ENCODE results near the gene SPAAR. TPM values are rescaled to one million over a fixed set of nuclear protein-coding genes. Genes with fewer than 3 reads are reported as not detected.

SPAAR gene
- total and polyA plus RNA-seq, 9 of the 15 experiments (the other 6 are each of a cell fraction or from before 2014, with no cell fraction given), result not detected

GRCh38 chr9:35923927-35924763 is 14.9 kb downstream of the SPAAR start (continued):
- TF ChIP-seq MLLT1 (IDR thresholded peaks at IDR 0.05) (peak in 1 of 2 experiments; percentile 87; a peak in 1 of 4 replicates), RAD51 (IDR thresholded peaks at IDR 0.05; ENCODE audit: borderline replicate concordance, low read depth) (no peak), ZBTB5 (IDR thresholded peaks at IDR 0.05) (no peak), DPF2 (IDR thresholded peaks at IDR 0.05) (peak; percentile 98), SNIP1 (IDR thresholded peaks at IDR 0.05; ENCODE audit: low read depth) (no peak), SRSF7 (optimal IDR thresholded peaks at IDR 0.05; ENCODE audit: low read depth, low read length) (no peak), NFIC (IDR thresholded peaks at IDR 0.05) (peak; percentile 72), FUS (optimal IDR thresholded peaks at IDR 0.05; ENCODE audit: low read depth, low read length) (no peak), L3MBTL2 (IDR thresholded peaks at IDR 0.05) (no peak)
- TF ChIP-seq, protein P1, sequence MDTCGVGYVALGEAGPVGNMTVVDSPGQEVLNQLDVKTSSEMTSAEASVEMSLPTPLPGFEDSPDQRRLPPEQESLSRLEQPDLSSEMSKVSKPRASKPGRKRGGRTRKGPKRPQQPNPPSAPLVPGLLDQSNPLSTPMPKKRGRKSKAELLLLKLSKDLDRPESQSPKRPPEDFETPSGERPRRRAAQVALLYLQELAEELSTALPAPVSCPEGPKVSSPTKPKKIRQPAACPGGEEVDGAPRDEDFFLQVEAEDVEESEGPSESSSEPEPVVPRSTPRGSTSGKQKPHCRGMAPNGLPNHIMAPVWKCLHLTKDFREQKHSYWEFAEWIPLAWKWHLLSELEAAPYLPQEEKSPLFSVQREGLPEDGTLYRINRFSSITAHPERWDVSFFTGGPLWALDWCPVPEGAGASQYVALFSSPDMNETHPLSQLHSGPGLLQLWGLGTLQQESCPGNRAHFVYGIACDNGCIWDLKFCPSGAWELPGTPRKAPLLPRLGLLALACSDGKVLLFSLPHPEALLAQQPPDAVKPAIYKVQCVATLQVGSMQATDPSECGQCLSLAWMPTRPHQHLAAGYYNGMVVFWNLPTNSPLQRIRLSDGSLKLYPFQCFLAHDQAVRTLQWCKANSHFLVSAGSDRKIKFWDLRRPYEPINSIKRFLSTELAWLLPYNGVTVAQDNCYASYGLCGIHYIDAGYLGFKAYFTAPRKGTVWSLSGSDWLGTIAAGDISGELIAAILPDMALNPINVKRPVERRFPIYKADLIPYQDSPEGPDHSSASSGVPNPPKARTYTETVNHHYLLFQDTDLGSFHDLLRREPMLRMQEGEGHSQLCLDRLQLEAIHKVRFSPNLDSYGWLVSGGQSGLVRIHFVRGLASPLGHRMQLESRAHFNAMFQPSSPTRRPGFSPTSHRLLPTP (IDR thresholded peaks at IDR 0.05; ENCODE audit: borderline replicate concordance, extremely low read depth, insufficient read length), result no peak
- TF ChIP-seq, protein P2, sequence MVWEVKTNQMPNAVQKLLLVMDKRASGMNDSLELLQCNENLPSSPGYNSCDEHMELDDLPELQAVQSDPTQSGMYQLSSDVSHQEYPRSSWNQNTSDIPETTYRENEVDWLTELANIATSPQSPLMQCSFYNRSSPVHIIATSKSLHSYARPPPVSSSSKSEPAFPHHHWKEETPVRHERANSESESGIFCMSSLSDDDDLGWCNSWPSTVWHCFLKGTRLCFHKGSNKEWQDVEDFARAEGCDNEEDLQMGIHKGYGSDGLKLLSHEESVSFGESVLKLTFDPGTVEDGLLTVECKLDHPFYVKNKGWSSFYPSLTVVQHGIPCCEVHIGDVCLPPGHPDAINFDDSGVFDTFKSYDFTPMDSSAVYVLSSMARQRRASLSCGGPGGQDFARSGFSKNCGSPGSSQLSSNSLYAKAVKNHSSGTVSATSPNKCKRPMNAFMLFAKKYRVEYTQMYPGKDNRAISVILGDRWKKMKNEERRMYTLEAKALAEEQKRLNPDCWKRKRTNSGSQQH (CRISPR knock-in tag; IDR thresholded peaks at IDR 0.05), result no peak
- TF ChIP-seq, protein P3, sequence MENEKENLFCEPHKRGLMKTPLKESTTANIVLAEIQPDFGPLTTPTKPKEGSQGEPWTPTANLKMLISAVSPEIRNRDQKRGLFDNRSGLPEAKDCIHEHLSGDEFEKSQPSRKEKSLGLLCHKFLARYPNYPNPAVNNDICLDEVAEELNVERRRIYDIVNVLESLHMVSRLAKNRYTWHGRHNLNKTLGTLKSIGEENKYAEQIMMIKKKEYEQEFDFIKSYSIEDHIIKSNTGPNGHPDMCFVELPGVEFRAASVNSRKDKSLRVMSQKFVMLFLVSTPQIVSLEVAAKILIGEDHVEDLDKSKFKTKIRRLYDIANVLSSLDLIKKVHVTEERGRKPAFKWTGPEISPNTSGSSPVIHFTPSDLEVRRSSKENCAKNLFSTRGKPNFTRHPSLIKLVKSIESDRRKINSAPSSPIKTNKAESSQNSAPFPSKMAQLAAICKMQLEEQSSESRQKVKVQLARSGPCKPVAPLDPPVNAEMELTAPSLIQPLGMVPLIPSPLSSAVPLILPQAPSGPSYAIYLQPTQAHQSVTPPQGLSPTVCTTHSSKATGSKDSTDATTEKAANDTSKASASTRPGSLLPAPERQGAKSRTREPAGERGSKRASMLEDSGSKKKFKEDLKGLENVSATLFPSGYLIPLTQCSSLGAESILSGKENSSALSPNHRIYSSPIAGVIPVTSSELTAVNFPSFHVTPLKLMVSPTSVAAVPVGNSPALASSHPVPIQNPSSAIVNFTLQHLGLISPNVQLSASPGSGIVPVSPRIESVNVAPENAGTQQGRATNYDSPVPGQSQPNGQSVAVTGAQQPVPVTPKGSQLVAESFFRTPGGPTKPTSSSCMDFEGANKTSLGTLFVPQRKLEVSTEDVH (IDR thresholded peaks at IDR 0.05; ENCODE audit: low read depth, partially characterized antibody), result no peak
- TF ChIP-seq, protein P4, sequence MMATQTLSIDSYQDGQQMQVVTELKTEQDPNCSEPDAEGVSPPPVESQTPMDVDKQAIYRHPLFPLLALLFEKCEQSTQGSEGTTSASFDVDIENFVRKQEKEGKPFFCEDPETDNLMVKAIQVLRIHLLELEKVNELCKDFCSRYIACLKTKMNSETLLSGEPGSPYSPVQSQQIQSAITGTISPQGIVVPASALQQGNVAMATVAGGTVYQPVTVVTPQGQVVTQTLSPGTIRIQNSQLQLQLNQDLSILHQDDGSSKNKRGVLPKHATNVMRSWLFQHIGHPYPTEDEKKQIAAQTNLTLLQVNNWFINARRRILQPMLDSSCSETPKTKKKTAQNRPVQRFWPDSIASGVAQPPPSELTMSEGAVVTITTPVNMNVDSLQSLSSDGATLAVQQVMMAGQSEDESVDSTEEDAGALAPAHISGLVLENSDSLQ (IDR thresholded peaks at IDR 0.05), result peak; percentile 66; the same call in 1 of the 2 replicates
- TF ChIP-seq, protein P5, sequence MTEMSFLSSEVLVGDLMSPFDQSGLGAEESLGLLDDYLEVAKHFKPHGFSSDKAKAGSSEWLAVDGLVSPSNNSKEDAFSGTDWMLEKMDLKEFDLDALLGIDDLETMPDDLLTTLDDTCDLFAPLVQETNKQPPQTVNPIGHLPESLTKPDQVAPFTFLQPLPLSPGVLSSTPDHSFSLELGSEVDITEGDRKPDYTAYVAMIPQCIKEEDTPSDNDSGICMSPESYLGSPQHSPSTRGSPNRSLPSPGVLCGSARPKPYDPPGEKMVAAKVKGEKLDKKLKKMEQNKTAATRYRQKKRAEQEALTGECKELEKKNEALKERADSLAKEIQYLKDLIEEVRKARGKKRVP (CRISPR knock-in tag; IDR thresholded peaks at IDR 0.05), result no peak

Measured in K562 (cell line).